Hepatocyte (in vitro differentiated cells): Measurements from ENCODE around the gene PAPSS1. TPM values are rescaled to one million over a fixed set of nuclear protein-coding genes. Genes with fewer than 3 reads are reported as not detected.
A peak's percentile ranks its signal among the peaks of the same experiment; 100 is the strongest.

Experiments
- DNase-seq: peaks from one replicate; pipeline ENCODE4 v3.0.0-alpha.2; 2016; ENCODE audit warnings: low spot score
- H2AFZ ChIP-seq: fragments of 200-600 bp; sonication (generic); 2 replicates; pipeline ENCODE4 v1.6.0; 2016; ENCODE audit warnings: antibody characterized with exemption, mild to moderate bottlenecking
- H3K27ac ChIP-seq: fragments of 200-600 bp; sonication (generic); 2 replicates; pipeline ENCODE4 v1.5.1; 2016; ENCODE audit warnings: mild to moderate bottlenecking
- H3K27me3 ChIP-seq: fragments of 200-600 bp; sonication (generic); 2 replicates; pipeline ENCODE4 v1.6.1; 2016
- H3K36me3 ChIP-seq: fragments of 200-600 bp; sonication (generic); replicated peaks from 2 replicates; pipeline ENCODE4 v1.5.1; 2016; ENCODE audit warnings: low read depth; ENCODE audit not compliant: insufficient read depth
- H3K4me1 ChIP-seq: fragments of 200-600 bp; sonication (generic); 2 replicates; pipeline ENCODE4 v1.5.1; 2016; ENCODE audit warnings: mild to moderate bottlenecking, moderate library complexity; ENCODE audit not compliant: insufficient read depth
- H3K4me2 ChIP-seq: fragments of 200-600 bp; sonication (generic); 2 replicates; pipeline ENCODE4 v1.6.0; 2016
- H3K4me3 ChIP-seq: fragments of 200-600 bp; sonication (generic); 2 replicates; pipeline ENCODE4 v1.5.1; 2016; ENCODE audit warnings: mild to moderate bottlenecking
- H3K79me2 ChIP-seq: fragments of 200-600 bp; sonication (generic); 2 replicates; pipeline ENCODE4 v1.6.0; 2017; ENCODE audit warnings: mild to moderate bottlenecking
- H3K9me2 ChIP-seq: fragments of 200-600 bp; sonication (generic); replicated peaks from 2 replicates; pipeline ENCODE4 v1.6.0; 2017; ENCODE audit warnings: mild to moderate bottlenecking; ENCODE audit not compliant: insufficient read depth
- H3K9me3 ChIP-seq: fragments of 200-600 bp; sonication (generic); 2 replicates; pipeline ENCODE4 v1.5.1; 2016; ENCODE audit warnings: low read depth, mild to moderate bottlenecking
- H4K20me1 ChIP-seq: fragments of 200-600 bp; sonication (generic); 2 replicates; pipeline ENCODE4 v1.6.0; 2016; ENCODE audit warnings: mild to moderate bottlenecking; ENCODE audit not compliant: insufficient read depth, poor library complexity, severe bottlenecking
- CTCF ChIP-seq: fragments of 200-600 bp; sonication (generic); IDR thresholded peaks from 2 replicates; pipeline ENCODE4 v1.5.1; 2016; ENCODE audit warnings: antibody characterized with exemption, mild to moderate bottlenecking; ENCODE audit not compliant: poor library complexity
- EZH2 ChIP-seq: fragments of 200-600 bp; sonication (generic); IDR thresholded peaks from 2 replicates; pipeline ENCODE4 v1.6.1; 2016; ENCODE audit warnings: antibody characterized with exemption, mild to moderate bottlenecking, borderline replicate concordance
- EZH2phosphoT487 ChIP-seq: fragments of 200-600 bp; sonication (generic); IDR thresholded peaks from one replicate; pipeline ENCODE4 v1.6.1; 2018; ENCODE audit warnings: antibody characterized with exemption, mild to moderate bottlenecking, low read depth, moderate library complexity; ENCODE audit not compliant: unreplicated experiment, severe bottlenecking
- WGBS: methylation state at CpG from one replicate; pipeline ENCODE4 v1.1.6; 2016; ENCODE audit warnings: low lambda C conversion rate; ENCODE audit errors: missing lambda C conversion rate; 5-methylcytosine and 5-hydroxymethylcytosine counted together
- polyA plus RNA-seq: library from polyadenylated mRNA; unstranded; fragments of >200 nt; fragmentation: Nextera tagmentation; extraction: Ambion mirVana; gene quantifications from 2 replicates; pipeline ENCODE4 v1.2.1, GENCODE V29; 2016
- total RNA-seq: library from RNA; depleted of rRNA; stranded (reverse); fragments of >200 nt; gene quantifications from 2 replicates; pipeline ENCODE4 v1.2.3, GENCODE V29; 2014

PAPSS1 gene
- total and polyA plus RNA-seq, 2 experiments from 2014 or later = 102 to 103 TPM

DNA sequence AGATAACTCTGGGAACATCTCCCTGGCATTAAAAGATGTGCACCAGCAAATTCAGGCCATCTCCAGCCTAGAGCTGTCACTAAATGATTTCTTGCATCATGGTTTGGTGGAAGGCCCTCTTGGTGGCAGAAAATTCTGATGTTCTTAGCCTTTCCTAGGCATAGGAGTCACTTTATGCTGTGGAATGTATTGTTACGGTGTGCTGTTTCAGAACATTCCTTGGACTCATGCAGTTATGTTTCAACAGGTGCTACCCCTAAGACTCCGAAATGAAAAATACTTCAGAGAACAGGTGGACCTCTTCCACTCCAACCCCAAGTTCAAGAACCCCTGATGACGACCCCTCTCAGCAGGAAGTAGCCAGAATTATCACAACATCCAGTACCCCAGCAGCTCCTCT lies 20.3 kb upstream of the PAPSS1 start:
- Histone ChIP-seq H3K36me3 (no peaks in the 10 kb centered on the region), H3K4me2 (peak overlapping the region; percentile 52), H3K79me2 (no peaks in the 10 kb centered on the region), H3K27ac (peak overlapping the region; percentile 70), H3K9me3 (no peaks in the 10 kb centered on the region), H3K27me3 (no peaks in the 10 kb centered on the region), H4K20me1 (no peaks in the 10 kb centered on the region), H3K4me1 (peaks cover 24% of the 10 kb centered on the region), H3K4me3 (no peak overlapping the region), H2AFZ (peak overlapping the region; percentile 13), H3K9me2 (no peaks in the 10 kb centered on the region)
- 44% methylated on average over 3 of the region's 3 CpGs for WGBS
- no peak for DNase-seq
- TF ChIP-seq CTCF (peak; percentile 36), EZH2phosphoT487 (no peak), EZH2 (no peak)

GRCh38 chr4:107737450-107737849 lies 17.4 kb upstream of the PAPSS1 start:
- no peaks in the 10 kb centered on the region for H3K9me3 ChIP-seq
- no peak overlapping the region for H3K4me3 ChIP-seq

DNA sequence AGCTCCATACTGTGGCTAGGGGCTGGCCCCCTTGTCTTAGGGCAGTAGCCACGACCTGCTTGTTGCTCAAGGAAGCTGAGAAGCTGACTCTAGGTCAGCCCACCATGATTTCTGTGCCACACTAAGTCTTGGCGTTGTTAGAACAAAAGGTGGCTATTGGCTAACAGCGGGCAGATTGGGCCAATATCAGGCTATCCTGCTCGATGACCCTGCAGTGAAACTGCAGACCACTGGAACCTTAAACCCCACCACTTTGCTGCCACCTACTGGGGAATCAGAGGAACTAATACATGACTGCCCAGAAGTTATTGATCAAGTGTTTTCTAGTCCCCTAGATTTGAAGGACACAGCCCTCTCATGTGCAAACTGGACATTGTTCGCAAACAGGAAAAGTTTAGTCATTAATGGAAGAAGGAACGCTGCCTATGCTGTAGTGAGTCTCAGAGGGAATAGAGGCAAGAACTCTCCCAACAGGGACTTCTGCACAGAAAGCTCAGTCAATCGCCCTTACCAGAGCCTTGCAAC lies 17.0 kb upstream of the PAPSS1 start:
- Histone ChIP-seq H3K27me3 (no peaks in the 10 kb centered on the region), H3K4me3 (no peak overlapping the region), H3K27ac (no peak overlapping the region), H3K9me3 (no peaks in the 10 kb centered on the region), H3K4me1 (peaks cover 34% of the 10 kb centered on the region), H3K9me2 (no peaks in the 10 kb centered on the region), H3K79me2 (no peaks in the 10 kb centered on the region), H2AFZ (no peak overlapping the region), H3K4me2 (peak overlapping the region; percentile 4), H3K36me3 (no peaks in the 10 kb centered on the region), H4K20me1 (no peaks in the 10 kb centered on the region)
- peak; percentile 72 for DNase-seq
- WGBS = 65% methylated on average over 7 of the region's 7 CpGs
- no peak for TF ChIP-seq EZH2
- TF ChIP-seq CTCF = peak; percentile 65
- TF ChIP-seq EZH2phosphoT487 = no peak

More at GRCh38 chr4:107737450-107737849, 17.4 kb upstream of the PAPSS1 start:
- Histone ChIP-seq H3K36me3 (no peaks in the 10 kb centered on the region), H4K20me1 (no peaks in the 10 kb centered on the region), H3K79me2 (no peaks in the 10 kb centered on the region), H3K4me1 (peaks cover 34% of the 10 kb centered on the region), H3K4me2 (no peak overlapping the region), H3K27me3 (no peaks in the 10 kb centered on the region), H2AFZ (no peak overlapping the region), H3K27ac (no peak overlapping the region), H3K9me2 (no peaks in the 10 kb centered on the region)
- WGBS = 82% methylated on average over 4 of the region's 4 CpGs
- TF ChIP-seq EZH2phosphoT487 (no peak), EZH2 (no peak), CTCF (no peak)
- DNase-seq = no peak
